H1 (cell line): Measurements from ENCODE around the gene R3HDM2. TPM values are rescaled to one million over a fixed set of nuclear protein-coding genes. Genes with fewer than 3 reads are reported as not detected.

Source experiments
- CTCF ChIA-PET: fragments of 300-600 bp; sonication (Branson Sonifier 250); formaldehyde crosslinking; loops from one replicate; lab custom pipeline; 2021; ENCODE audit not compliant: partially characterized antibody; lab: Charles Lee
- POLR2A ChIA-PET: fragments of 300-600 bp; sonication (Branson Sonifier 250); formaldehyde crosslinking; loops from one replicate; lab custom pipeline; 2021; ENCODE audit warnings: inconsistent platforms; ENCODE audit not compliant: partially characterized antibody; lab: Charles Lee
- DNase-seq, 2 experiments: peaks; one replicate each; pipeline versions ENCODE4 v3.0.0 to v3.0.0-alpha.2; 2010 to 2022; ENCODE audit warnings: low spot score in 2 of 2, low read depth in 1 of 2, mixed read lengths in 1 of 2
- FAIRE-seq: peaks from 2 replicates; lab custom pipeline; 2011; peaks lifted over from hg19 to GRCh38; lab: Jason Lieb, UNC
- H2AFZ ChIP-seq: 2 replicates; pipeline ENCODE4 v1.8.1; 2012; ENCODE audit warnings: low read length, inconsistent platforms
- H2AK5ac ChIP-seq: 2 replicates; pipeline ENCODE4 v1.6.1; 2013; ENCODE audit warnings: low read depth, low read length
- H2BK120ac ChIP-seq: replicated peaks from 2 replicates; pipeline ENCODE3; 2013; ENCODE audit warnings: low read depth, low read length, inconsistent platforms
- H2BK12ac ChIP-seq: 2 replicates; pipeline ENCODE4 v1.6.1; 2013; ENCODE audit warnings: low read depth, low read length
- H2BK15ac ChIP-seq: 2 replicates; pipeline ENCODE4 v1.6.1; 2013; ENCODE audit warnings: low read length
- H2BK20ac ChIP-seq: 2 replicates; pipeline ENCODE4 v1.6.1; 2013; ENCODE audit warnings: low read length
- H2BK5ac ChIP-seq: 2 replicates; pipeline ENCODE4 v1.6.1; 2013; ENCODE audit warnings: low read depth, low read length
- H3K14ac ChIP-seq: 2 replicates; pipeline ENCODE4 v1.6.1; 2013; ENCODE audit warnings: inconsistent platforms; ENCODE audit not compliant: insufficient read length
- H3K18ac ChIP-seq: 2 replicates; pipeline ENCODE4 v1.6.1; 2013; ENCODE audit warnings: low read length; ENCODE audit errors: extremely low read depth
- H3K23ac ChIP-seq: 2 replicates; pipeline ENCODE4 v1.6.1; 2013; ENCODE audit warnings: inconsistent platforms; ENCODE audit not compliant: insufficient read length
- H3K23me2 ChIP-seq: 2 replicates; pipeline ENCODE4 v1.6.1; 2013; ENCODE audit warnings: low read depth, low read length
- H3K27ac ChIP-seq: 2 replicates; pipeline ENCODE4 v1.6.1; 2011; ENCODE audit warnings: low read depth, low read length, inconsistent platforms
- H3K27me3 ChIP-seq, 4 experiments: replicated peaks in 1 of 4; 1 replicate in 1 of 4; 2 replicates in 3 of 4; pipeline versions ENCODE4 v1.6.1 to v1.8.1; 2011 to 2013; ENCODE audit warnings: low read length in 3 of 4, mild to moderate bottlenecking in 3 of 4, inconsistent platforms in 2 of 4, mixed read lengths in 2 of 4, moderate library complexity in 1 of 4; ENCODE audit not compliant: control insufficient read depth in 3 of 4, insufficient read depth in 3 of 4; ENCODE audit errors: extremely low read depth in 1 of 4
- H3K36me3 ChIP-seq, 4 experiments: 2 replicates each; pipeline versions ENCODE4 v1.6.1 to v1.8.1; 2011 to 2013; ENCODE audit warnings: mild to moderate bottlenecking in 4 of 4, low read length in 3 of 4, moderate library complexity in 2 of 4, control low read depth in 1 of 4, inconsistent platforms in 1 of 4; ENCODE audit not compliant: insufficient read depth in 4 of 4, control insufficient read depth in 2 of 4
- H3K4ac ChIP-seq: replicated peaks from 2 replicates; pipeline ENCODE3; 2013; ENCODE audit warnings: low read length, low read depth, mixed read lengths, inconsistent platforms; ENCODE audit not compliant: insufficient read length
- H3K4me1 ChIP-seq, 4 experiments: replicated peaks in 1 of 4; 1 replicate in 1 of 4; 2 replicates in 3 of 4; pipeline versions ENCODE4 v1.6.1 to v1.8.1; 2011 to 2013; ENCODE audit warnings: low read length in 3 of 4, inconsistent platforms in 2 of 4, mixed read lengths in 1 of 4; ENCODE audit not compliant: insufficient read depth in 4 of 4, control insufficient read depth in 3 of 4
- H3K4me2 ChIP-seq, 2 experiments: 2 replicates each; pipeline versions ENCODE4 v1.6.1 to v1.8.1; 2011 to 2013; ENCODE audit warnings: low read depth in 2 of 2, low read length in 2 of 2, control low read depth in 1 of 2, inconsistent platforms in 1 of 2, mild to moderate bottlenecking in 1 of 2; ENCODE audit not compliant: insufficient read depth in 1 of 2
- H3K4me3 ChIP-seq, 4 experiments: fragments of 200-600, 300-600 bp in 1 of 4; sonication (generic), shearing (Covaris generic), sonication (Bioruptor Twin) in 1 of 4; 2 replicates each; pipeline versions ENCODE4 v1.5.1 to v1.8.1; 2011 to 2016; ENCODE audit warnings: low read length in 4 of 4, low read depth in 3 of 4, control low read depth in 2 of 4, inconsistent platforms in 2 of 4, mild to moderate bottlenecking in 2 of 4, mixed read lengths in 1 of 4, moderate library complexity in 1 of 4; ENCODE audit not compliant: insufficient read depth in 2 of 4; ENCODE audit errors: extremely low read depth in 1 of 4
- H3K56ac ChIP-seq: replicated peaks from 2 replicates; pipeline ENCODE3; 2013; ENCODE audit warnings: low read depth, mild to moderate bottlenecking, mixed read lengths, low read length, inconsistent platforms; ENCODE audit not compliant: insufficient read length
- H3K79me1 ChIP-seq: 2 replicates; pipeline ENCODE4 v1.6.1; 2013; ENCODE audit warnings: low read depth, low read length, control low read depth
- H3K79me2 ChIP-seq, 2 experiments: 2 replicates each; pipeline versions ENCODE4 v1.6.1 to v1.8.1; 2012 to 2013; ENCODE audit warnings: low read length in 2 of 2, mild to moderate bottlenecking in 2 of 2, inconsistent platforms in 1 of 2; ENCODE audit not compliant: insufficient read depth in 2 of 2, control insufficient read depth in 1 of 2
- H3K9ac ChIP-seq, 4 experiments: replicated peaks in 1 of 4; 1 replicate in 1 of 4; 2 replicates in 3 of 4; pipeline versions ENCODE4 v1.6.1 to v1.8.1; 2011 to 2013; ENCODE audit warnings: low read depth in 3 of 4, low read length in 3 of 4, control low read depth in 2 of 4, mild to moderate bottlenecking in 2 of 4, moderate library complexity in 2 of 4, inconsistent platforms in 1 of 4; ENCODE audit errors: extremely low read depth in 1 of 4
- H3K9me3 ChIP-seq, 2 experiments: 2 replicates each; pipeline versions ENCODE4 v1.6.1 to v1.8.1; 2012 to 2013; ENCODE audit warnings: mild to moderate bottlenecking in 2 of 2, moderate library complexity in 2 of 2, control low read depth in 1 of 2, inconsistent platforms in 1 of 2, low read depth in 1 of 2, low read length in 1 of 2, mixed read lengths in 1 of 2; ENCODE audit not compliant: insufficient read depth in 2 of 2
- H4K20me1 ChIP-seq, 2 experiments: replicated peaks in 1 of 2; 2 replicates each; pipeline versions ENCODE3 to v1.8.1; 2011 to 2013; ENCODE audit warnings: inconsistent platforms in 2 of 2, low read length in 2 of 2, mild to moderate bottlenecking in 1 of 2; ENCODE audit not compliant: insufficient read depth in 2 of 2, control insufficient read depth in 1 of 2
- H4K5ac ChIP-seq: 2 replicates; pipeline ENCODE4 v1.6.1; 2013; ENCODE audit warnings: low read length, low read depth, mixed read lengths, inconsistent platforms; ENCODE audit not compliant: insufficient read length
- H4K8ac ChIP-seq: 2 replicates; pipeline ENCODE4 v1.8.0; 2013; ENCODE audit warnings: mild to moderate bottlenecking, moderate library complexity, low read length, inconsistent platforms; ENCODE audit not compliant: insufficient read depth; ENCODE audit errors: extremely low read depth
- H4K91ac ChIP-seq: replicated peaks from 2 replicates; pipeline ENCODE3; 2013; ENCODE audit warnings: low read length, mixed read lengths, inconsistent platforms; ENCODE audit not compliant: insufficient read length
- CTCF ChIP-seq, 3 experiments: IDR thresholded peaks; 1 replicate in 2 of 3; 2 replicates in 1 of 3; pipeline versions ENCODE4 v1.5.1 to v1.6.1; 2011; ENCODE audit warnings: low read length in 3 of 3, mild to moderate bottlenecking in 3 of 3, inconsistent platforms in 2 of 3, low read depth in 1 of 3, moderate library complexity in 1 of 3; ENCODE audit not compliant: insufficient read depth in 1 of 3; ENCODE audit errors: control extremely low read depth in 1 of 3
- E2F6 ChIP-seq: IDR thresholded peaks from 2 replicates; pipeline ENCODE4 v1.6.1; 2012; ENCODE audit warnings: inconsistent platforms
- MAFK ChIP-seq: IDR thresholded peaks from 2 replicates; pipeline ENCODE4 v1.6.1; 2012; ENCODE audit warnings: low read depth, mild to moderate bottlenecking, improper control_type of control experiment, low read length
- MAX ChIP-seq: IDR thresholded peaks from 2 replicates; pipeline ENCODE4 v1.6.1; 2012; ENCODE audit warnings: inconsistent platforms
- PHF8 ChIP-seq: fragments of 200-600 bp; sonication (generic); conservative IDR thresholded peaks from 2 replicates; pipeline ENCODE4 v1.7.1; 2012; ENCODE audit warnings: low read depth, mild to moderate bottlenecking, inconsistent platforms, low read length, moderate library complexity
- SAP30 ChIP-seq: fragments of 300-600 bp; sonication (generic); IDR thresholded peaks from 2 replicates; pipeline ENCODE4 v1.7.1; 2012; ENCODE audit warnings: low read length, moderate library complexity, mild to moderate bottlenecking, inconsistent platforms; ENCODE audit not compliant: insufficient read depth, insufficient replicate concordance
- SIRT6 ChIP-seq: IDR thresholded peaks from one replicate; pipeline ENCODE4 v1.7.1; 2012; ENCODE audit warnings: low read length, inconsistent platforms
- SRF ChIP-seq: IDR thresholded peaks from 2 replicates; pipeline ENCODE4 v1.6.1; 2011; ENCODE audit warnings: mild to moderate bottlenecking, low read depth, low read length, moderate library complexity
- ZNF274 ChIP-seq: IDR thresholded peaks from 2 replicates; pipeline ENCODE4 v1.7.0; 2012; ENCODE audit warnings: low read length, borderline replicate concordance; ENCODE audit errors: extremely low read depth
- WGBS, 2 experiments: shearing (Covaris generic) in 1 of 2; methylation state at CpG; one replicate each; pipeline versions ENCODE4 v1.1.6 to v1.1.7; 2013 to 2015; ENCODE audit warnings: low lambda C conversion rate in 2 of 2, mixed read lengths in 2 of 2, inconsistent platforms in 1 of 2, low coverage in 1 of 2, missing lambda C conversion rate in 1 of 2; ENCODE audit not compliant: insufficient replicate concordance in 2 of 2, insufficient coverage in 1 of 2, insufficient read length in 1 of 2; ENCODE audit errors: extremely low coverage in 1 of 2, missing lambda C conversion rate in 1 of 2; 5-methylcytosine and 5-hydroxymethylcytosine counted together
- polyA plus RNA-seq, 7 experiments: library from polyadenylated mRNA; depleted of rRNA in 3 of 7; stranded (reverse) in 5 of 7; unstranded in 2 of 7; fragments of >200 nt in 5 of 7; fragments of 200-250 nt in 2 of 7; gene quantifications; 1 replicate in 5 of 7; 2 replicates in 1 of 7; 4 replicates in 1 of 7; pipeline versions ENCODE4 v1.2.1 to v1.2.3, GENCODE V29; 2011 to 2013; ENCODE audit warnings: missing spikeins in 2 of 7, mixed read lengths in 2 of 7
- total RNA-seq: library from RNA; stranded (reverse); fragmentation: NEBNext Ultra II Directional; extraction: Animal tissue kit (Norgen Biotek cat#: 25700); gene quantifications from 2 replicates; pipeline ENCODE4 v1.2.1, GENCODE V29; 2021

The R3HDM2 gene
- total and polyA plus RNA-seq, 2 of the 8 experiments (the other 6 are each of a cell fraction or from before 2014, with no cell fraction given) = 25.6 to 27.0 TPM

GRCh38 chr12:57419495-57419894 is 11.3 kb downstream of the R3HDM2 start:
- peaks cover 2% of the 10 kb centered on the region; the same call in 1 of the 2 replicates for H3K79me1 ChIP-seq
- no peaks in the 10 kb centered on the region for H3K23me2 ChIP-seq
- H4K91ac ChIP-seq = no peak overlapping the region
- no peak overlapping the region for H3K4me2 ChIP-seq
- H2BK20ac ChIP-seq = no peak overlapping the region
- H2AK5ac ChIP-seq = no peak overlapping the region
- no peak overlapping the region for H3K14ac ChIP-seq
- no peak overlapping the region for H4K5ac ChIP-seq
- peaks cover 0 to 6% of the 10 kb centered on the region in 2 experiments for H4K20me1 ChIP-seq
- 100% methylated on average over 2 of the region's 2 CpGs; no CpG with 5 or more reads in 1 of the 2 experiments for WGBS, 2 experiments
- FAIRE-seq (no peak), DNase-seq (no peak)
- no peak overlapping the region for H3K9ac ChIP-seq
- 0 out of 4 replicates have a peak, but pooled peaks cover 0 to 4% of the 10 kb centered on the region in 2 experiments for H3K79me2 ChIP-seq
- no peak overlapping the region for H2AFZ ChIP-seq
- no peak overlapping the region for H3K27ac ChIP-seq
- no peak overlapping the region for H3K4ac ChIP-seq
- TF ChIP-seq SAP30 (no peak), SIRT6 (no peak), MAX (no peak), E2F6 (no peak), PHF8 (no peak), CTCF (IDR thresholded peaks at IDR 0.05; ENCODE audit: control extremely low read depth in 1 of 3, insufficient read depth in 1 of 3, low read depth in 1 of 3, low read length in 3 of 3) (no peak), SRF (no peak), MAFK (no peak), ZNF274 (no peak)
- TF ChIP-seq, all 59 proteins: peak for 0
- no peak overlapping the region for H2BK15ac ChIP-seq
- H3K9me3 ChIP-seq = no peaks in the 10 kb centered on the region
- no peak overlapping the region for H2BK12ac ChIP-seq
- H3K27me3 ChIP-seq = no peaks in the 10 kb centered on the region
- H3K56ac ChIP-seq = no peak overlapping the region
- no peaks in the 10 kb centered on the region; a peak in 1 of 7 replicates for H3K4me1 ChIP-seq
- no peak overlapping the region for H3K18ac ChIP-seq
- ChIA-PET CTCF (interaction anchor here (0.8 kb wide), 1 partner anchor 9 kb away, joined by 3 read pairs; no protein-coding TSS in a partner anchor), POLR2A (interaction anchor here (0.7 to 2.2 kb wide), 4 partner anchors 11 to 51 kb away, joined by 3 to 8 read pairs (median 3); no protein-coding TSS in a partner anchor)
- H2BK120ac ChIP-seq = no peak overlapping the region
- H3K4me3 ChIP-seq = no peak overlapping the region
- H4K8ac ChIP-seq = no peak overlapping the region
- H2BK5ac ChIP-seq = no peak overlapping the region
- H3K36me3 ChIP-seq = no peaks in the 10 kb centered on the region
- H3K23ac ChIP-seq = no peak overlapping the region
